Measurements from ENCODE around the gene TMEM62. TPM values are rescaled to one million over a fixed set of nuclear protein-coding genes. Genes with fewer than 3 reads are reported as not detected.

Gene TMEM62
- total RNA-seq: 10 to 100 TPM; 37.1 to 50.0 (median 42.6) TPM

- peak within 1 kb of the TSS; percentile 86 to 97 (median 96) for H3K4me3 ChIP-seq (replicated peaks in 1 of 3)
- peak in 2 of 6 experiments; percentile 13 to 23 for TF ChIP-seq CTCF (IDR thresholded peaks at IDR 0.05)
- TF ChIP-seq POLR2A (IDR thresholded peaks at IDR 0.05): peak; percentile 48 to 90
- H3K4me1 ChIP-seq: peaks cover 6 to 9% of the 10 kb centered on the region in 2 donors
- intact Hi-C loops (cut with DNase I): loop anchor here (10.0 kb wide), 1 partner anchor 51 kb away; the partner anchor contains the start of gene CCNDBP1
- H3K36me3 ChIP-seq: peaks cover 9 to 13% of the 10 kb centered on the region in 2 donors
- 0% methylated on average over 14 to 27 of the region's 66 CpGs for WGBS, 2 donors
- H3K9me3 ChIP-seq: no peaks in the 10 kb centered on the region
- DNase-seq: peak; percentile 92 to 94
- no peaks in the 10 kb centered on the region for H3K27me3 ChIP-seq
- H3K27ac ChIP-seq: peak within 1 kb of the TSS; percentile 72 to 92 (median 77)
Measured at GRCh38 chr15:43133430-43134156, at the start of gene TMEM62. TSS of gene TMEM62 (plus strand) at chr15:43133586. CDS start at chr15:43133803, 217 bp downstream.

DNA sequence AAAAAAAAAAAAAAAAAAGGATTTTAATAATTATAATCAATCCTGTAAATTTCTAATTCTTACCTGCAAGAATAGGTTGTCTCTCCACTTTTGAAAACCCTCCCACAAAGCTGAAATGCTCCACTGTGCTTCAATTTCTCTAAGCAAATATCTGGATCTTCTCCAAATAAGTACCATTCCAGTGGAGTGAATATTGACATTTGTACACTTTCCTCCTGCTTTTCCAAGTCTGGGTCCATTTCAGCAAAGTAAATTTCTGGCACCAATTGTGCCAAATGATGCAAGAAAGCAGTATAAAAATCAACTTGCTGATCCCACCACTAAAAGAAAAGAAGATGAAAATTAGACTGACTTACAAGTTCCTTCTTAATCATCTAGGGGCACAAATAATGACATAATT is 47.5 kb upstream of the TMEM62 start:
- intact Hi-C loops (cut with DNase I): no loop called here
- DNase-seq: no peak
- Histone ChIP-seq H3K4me3 (replicated peaks in 1 of 3) (no peak overlapping the region), H3K36me3 (peaks cover 0 to 10% of the 10 kb centered on the region in 2 donors), H3K9me3 (no peaks in the 10 kb centered on the region), H3K27me3 (no peaks in the 10 kb centered on the region), H3K27ac (peak overlapping the region in 2 of 3 donors; percentile 2 to 10), H3K4me1 (peaks cover 0 to 15% of the 10 kb centered on the region in 2 donors)
- no peak for TF ChIP-seq POLR2A (IDR thresholded peaks at IDR 0.05)
- no peak for TF ChIP-seq CTCF (IDR thresholded peaks at IDR 0.05)

DNA sequence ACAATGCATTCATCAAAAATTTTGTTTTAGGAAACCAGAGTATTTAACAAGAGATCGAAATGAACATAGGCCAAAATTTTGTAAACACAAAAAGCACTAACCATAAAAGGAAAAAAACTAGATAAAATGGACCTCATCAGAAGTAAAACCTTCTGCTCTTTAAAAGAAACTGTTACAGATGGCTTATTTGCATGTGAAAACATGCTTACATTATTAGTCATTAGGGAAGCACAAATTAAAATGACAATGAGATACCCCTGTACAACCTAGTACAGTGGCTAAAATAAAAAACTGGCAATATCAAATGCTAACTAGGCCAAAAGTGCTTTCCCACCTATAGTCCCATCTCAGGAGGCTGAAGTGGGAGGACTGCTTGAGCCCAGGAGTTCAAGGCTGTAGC is 46.8 kb upstream of the TMEM62 start:
- Histone ChIP-seq H3K9me3 (no peaks in the 10 kb centered on the region), H3K27me3 (no peaks in the 10 kb centered on the region), H3K4me3 (replicated peaks in 1 of 3) (no peak overlapping the region), H3K36me3 (peaks cover 0 to 9% of the 10 kb centered on the region in 2 donors), H3K27ac (peak overlapping the region in 2 of 3 donors; percentile 2 to 37), H3K4me1 (peaks cover 0 to 15% of the 10 kb centered on the region in 2 donors)
- WGBS, 2 donors: 74 to 84% methylated on average over 1 of the region's 1 CpG
- intact Hi-C loops (cut with DNase I): no loop called here
- no peak for DNase-seq
- TF ChIP-seq POLR2A (IDR thresholded peaks at IDR 0.05) (no peak), CTCF (IDR thresholded peaks at IDR 0.05) (no peak)

- intact Hi-C loops (cut with DNase I): no loop called here
- Histone ChIP-seq H3K9me3 (no peaks in the 10 kb centered on the region), H3K27ac (no peak overlapping the region), H3K4me1 (peaks cover 3 to 4% of the 10 kb centered on the region in 2 donors), H3K4me3 (replicated peaks in 1 of 3) (no peak overlapping the region), H3K27me3 (no peaks in the 10 kb centered on the region), H3K36me3 (no peaks in the 10 kb centered on the region)
- DNase-seq: no peak
- TF ChIP-seq POLR2A (IDR thresholded peaks at IDR 0.05): no peak
- TF ChIP-seq CTCF (IDR thresholded peaks at IDR 0.05): no peak
- 97 to 98% methylated on average over 4 of the region's 4 CpGs for WGBS, 2 donors
Measured at GRCh38 chr15:43091859-43092258, 41.5 kb upstream of the TMEM62 start.

GRCh38 chr15:43093026-43093425 is 40.4 kb upstream of the TMEM62 start:
- intact Hi-C loops (cut with DNase I): no loop called here
- 86 to 94% methylated on average over 1 of the region's 1 CpG for WGBS, 2 donors
- H3K36me3 ChIP-seq: no peaks in the 10 kb centered on the region
- DNase-seq: no peak
- H3K4me1 ChIP-seq: peaks cover 3 to 4% of the 10 kb centered on the region in 2 donors
- peak overlapping the region in 1 of 3 donors; percentile 19 for H3K27ac ChIP-seq
- no peaks in the 10 kb centered on the region for H3K9me3 ChIP-seq
- no peaks in the 10 kb centered on the region for H3K27me3 ChIP-seq
- H3K4me3 ChIP-seq (replicated peaks in 1 of 3): no peak overlapping the region
- TF ChIP-seq CTCF (IDR thresholded peaks at IDR 0.05): no peak
- no peak for TF ChIP-seq POLR2A (IDR thresholded peaks at IDR 0.05)
